Stimulated activated CD8-positive, alpha-beta memory T cell treated with anti-CD3 and anti-CD28 coated beads, Interleukin-4, amount 100 ng/mL, for 48 hours (primary cell): Measurements from ENCODE around the gene PRCC.

Source experiments
- DNase-seq: peaks from one replicate; pipeline ENCODE4 v3.0.0-alpha.2; 2020

The PRCC gene

GRCh38 chr1:156801409-156802121 is 34.2 kb downstream of the PRCC start:
- DNase-seq: no peak

GRCh38 chr1:156802421-156802935 is 35.1 kb downstream of the PRCC start:
- DNase-seq: no peak

- DNase-seq: no peak
Measured at GRCh38 chr1:156803086-156803851, 35.9 kb downstream of the PRCC start.

- DNase-seq: no peak
Measured at GRCh38 chr1:156804026-156804425, 36.7 kb downstream of the PRCC start.

GRCh38 chr1:156804572-156805243 is 37.4 kb downstream of the PRCC start:
- no peak for DNase-seq

GRCh38 chr1:156805766-156806511 is 38.6 kb downstream of the PRCC start:
- DNase-seq: no peak

- no peak for DNase-seq
Measured at GRCh38 chr1:156806512-156807440, 39.4 kb downstream of the PRCC start.

GRCh38 chr1:156807627-156808026 is 40.3 kb downstream of the PRCC start:
- DNase-seq: no peak

GRCh38 chr1:156808186-156809030 is 41.1 kb downstream of the PRCC start:
- DNase-seq: no peak

- DNase-seq: no peak
Measured at GRCh38 chr1:156809281-156809680, 41.9 kb downstream of the PRCC start.

GRCh38 chr1:156809711-156810366 is 42.5 kb downstream of the PRCC start:
- no peak for DNase-seq

- no peak for DNase-seq
Measured at GRCh38 chr1:156811168-156811567, 43.8 kb downstream of the PRCC start.

- DNase-seq: no peak
Measured at GRCh38 chr1:156812293-156812990, 45.1 kb downstream of the PRCC start.

- DNase-seq: no peak
Measured at GRCh38 chr1:156813298-156813697, 46.0 kb downstream of the PRCC start.

GRCh38 chr1:156813750-156814570 is 46.6 kb downstream of the PRCC start:
- DNase-seq: peak; percentile 87

- DNase-seq: peak; percentile 70
Measured at GRCh38 chr1:156814571-156815260, 47.4 kb downstream of the PRCC start.

- DNase-seq: no peak
Measured at GRCh38 chr1:156815307-156815826, 48.0 kb downstream of the PRCC start.

- DNase-seq: no peak
Measured at GRCh38 chr1:156815961-156816422, 48.7 kb downstream of the PRCC start.
